Type B pancreatic cell (in vitro differentiated cells): ENCODE results near the gene PANX3. TPM values are rescaled to one million over a fixed set of nuclear protein-coding genes. Genes with fewer than 3 reads are reported as not detected.
A peak's percentile ranks its signal among the peaks of the same experiment; 100 is the strongest.

Experiments used
- DNase-seq: peaks from one replicate; pipeline ENCODE4 v3.0.0; 2021; ENCODE audit warnings: mixed read lengths; ENCODE audit not compliant: unreplicated experiment; ENCODE audit errors: extremely low spot score
- H3K27ac Mint-ChIP-seq: 2 replicates; pipeline ENCODE4 v1.8.0; 2021; ENCODE audit warnings: mild to moderate bottlenecking, mixed read lengths
- H3K27me3 Mint-ChIP-seq: 2 replicates; pipeline ENCODE4 v1.8.0; 2021; ENCODE audit warnings: mixed read lengths
- H3K36me3 Mint-ChIP-seq: 2 replicates; pipeline ENCODE4 v1.8.0; 2021; ENCODE audit warnings: mixed read lengths
- H3K4me1 Mint-ChIP-seq: one replicate; pipeline ENCODE4 v1.8.0; 2021; ENCODE audit warnings: mixed read lengths; ENCODE audit not compliant: unreplicated experiment
- H3K4me3 Mint-ChIP-seq: 2 replicates; pipeline ENCODE4 v1.8.0; 2021; ENCODE audit warnings: mild to moderate bottlenecking, mixed read lengths
- H3K9me3 Mint-ChIP-seq: 2 replicates; pipeline ENCODE4 v1.8.0; 2021; ENCODE audit warnings: mixed read lengths
- total RNA-seq: library from RNA; stranded (reverse); gene quantifications from 2 replicates; pipeline ENCODE4 v1.2.1, GENCODE V29; 2021; ENCODE audit warnings: low replicate concordance
- TF ChIP-seq, protein P1 (sequence below): fragments of 200-600 bp; sonication (generic); conservative IDR thresholded peaks from 2 replicates; pipeline ENCODE4 v1.5.0; 2021; ENCODE audit warnings: antibody characterized with exemption, mild to moderate bottlenecking

Gene PANX3
- total RNA-seq, 1 donor from 2014 or later, result not detected

DNA sequence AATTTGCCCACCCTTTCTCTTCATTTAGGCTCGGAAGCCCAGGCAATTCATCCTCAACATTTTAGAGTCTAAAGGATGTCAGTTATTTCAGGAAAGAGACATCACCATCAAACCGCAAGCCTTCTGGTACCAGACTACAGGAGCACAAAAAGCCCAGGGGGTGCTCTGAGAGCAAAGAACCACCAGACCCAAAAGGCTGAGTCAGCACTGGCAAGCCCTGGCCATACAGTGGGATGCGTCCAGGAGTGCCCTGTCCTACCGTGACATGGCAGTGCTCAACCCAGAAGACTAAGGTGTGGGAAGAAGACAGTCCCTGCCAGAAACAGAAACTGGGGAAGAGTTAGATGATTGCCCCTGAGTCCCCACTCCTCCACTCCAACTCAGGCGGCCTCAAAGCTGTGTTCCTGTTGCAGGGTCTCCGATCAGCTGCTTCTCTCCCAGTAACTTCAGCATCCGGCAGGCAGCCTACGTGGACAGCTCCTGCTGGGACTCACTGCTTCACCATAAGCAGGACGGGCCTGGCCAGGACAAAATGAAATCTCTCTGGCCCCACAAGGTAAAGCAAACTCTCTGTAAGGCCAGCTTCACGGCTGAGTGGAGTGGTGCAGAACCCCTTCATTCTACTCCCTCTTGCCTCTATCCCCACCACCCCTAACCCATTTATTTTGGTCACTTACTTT is 1.5 kb downstream of the PANX3 start:
- Mint-ChIP-seq H3K4me3 (no peak overlapping the region), H3K9me3 (no peaks in the 10 kb centered on the region), H3K4me1 (no peaks in the 10 kb centered on the region), H3K27ac (no peak overlapping the region), H3K36me3 (no peaks in the 10 kb centered on the region), H3K27me3 (peaks cover 17% of the 10 kb centered on the region)
- no peak for DNase-seq
- TF ChIP-seq, protein P1, sequence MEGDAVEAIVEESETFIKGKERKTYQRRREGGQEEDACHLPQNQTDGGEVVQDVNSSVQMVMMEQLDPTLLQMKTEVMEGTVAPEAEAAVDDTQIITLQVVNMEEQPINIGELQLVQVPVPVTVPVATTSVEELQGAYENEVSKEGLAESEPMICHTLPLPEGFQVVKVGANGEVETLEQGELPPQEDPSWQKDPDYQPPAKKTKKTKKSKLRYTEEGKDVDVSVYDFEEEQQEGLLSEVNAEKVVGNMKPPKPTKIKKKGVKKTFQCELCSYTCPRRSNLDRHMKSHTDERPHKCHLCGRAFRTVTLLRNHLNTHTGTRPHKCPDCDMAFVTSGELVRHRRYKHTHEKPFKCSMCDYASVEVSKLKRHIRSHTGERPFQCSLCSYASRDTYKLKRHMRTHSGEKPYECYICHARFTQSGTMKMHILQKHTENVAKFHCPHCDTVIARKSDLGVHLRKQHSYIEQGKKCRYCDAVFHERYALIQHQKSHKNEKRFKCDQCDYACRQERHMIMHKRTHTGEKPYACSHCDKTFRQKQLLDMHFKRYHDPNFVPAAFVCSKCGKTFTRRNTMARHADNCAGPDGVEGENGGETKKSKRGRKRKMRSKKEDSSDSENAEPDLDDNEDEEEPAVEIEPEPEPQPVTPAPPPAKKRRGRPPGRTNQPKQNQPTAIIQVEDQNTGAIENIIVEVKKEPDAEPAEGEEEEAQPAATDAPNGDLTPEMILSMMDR, result no peak

DNA sequence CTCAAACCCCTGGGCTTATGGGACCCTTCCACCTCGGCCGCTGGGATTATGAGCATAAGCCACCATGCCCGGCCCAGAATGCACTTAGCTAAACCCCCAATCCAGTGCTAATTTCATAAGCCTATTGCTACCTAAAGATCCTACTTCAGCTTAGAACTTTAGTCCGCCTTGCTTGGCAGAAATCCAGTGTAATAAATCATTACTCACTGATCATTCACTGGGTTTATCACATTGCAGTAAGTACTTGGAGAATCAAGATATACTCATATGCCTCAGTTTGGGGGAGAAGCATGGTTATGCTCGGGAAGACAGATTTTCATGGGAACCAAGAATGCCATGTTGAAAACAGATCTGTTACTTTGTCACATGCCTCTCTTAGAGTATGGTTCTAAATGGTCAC is 7.6 kb downstream of the PANX3 start:
- TF ChIP-seq, protein P1, result no peak
- no peak overlapping the region for H3K27ac Mint-ChIP-seq
- peaks cover 23% of the 10 kb centered on the region for H3K27me3 Mint-ChIP-seq
- H3K36me3 Mint-ChIP-seq, result no peaks in the 10 kb centered on the region
- no peak for DNase-seq
- no peak overlapping the region for H3K4me3 Mint-ChIP-seq
- no peaks in the 10 kb centered on the region for H3K9me3 Mint-ChIP-seq
- H3K4me1 Mint-ChIP-seq, result peaks cover 3% of the 10 kb centered on the region

- DNase-seq, result peak; percentile 87
- Mint-ChIP-seq H3K4me3 (peak within 1 kb of the TSS; percentile 97), H3K9me3 (no peaks in the 10 kb centered on the region), H3K4me1 (peaks cover 7% of the 10 kb centered on the region), H3K36me3 (peaks cover 12% of the 10 kb centered on the region), H3K27me3 (peaks cover 12% of the 10 kb centered on the region), H3K27ac (peak within 1 kb of the TSS; percentile 97)
- TF ChIP-seq, protein P1, result no peak
Measured at GRCh38 chr11:124622531-124623451, 11.6 kb downstream of the PANX3 start, which contains the start of gene TBRG1. Gene TBRG1, plus strand, starts transcription at chr11:124622864. Its CDS starts 220 bp downstream, at chr11:124623084.

DNA sequence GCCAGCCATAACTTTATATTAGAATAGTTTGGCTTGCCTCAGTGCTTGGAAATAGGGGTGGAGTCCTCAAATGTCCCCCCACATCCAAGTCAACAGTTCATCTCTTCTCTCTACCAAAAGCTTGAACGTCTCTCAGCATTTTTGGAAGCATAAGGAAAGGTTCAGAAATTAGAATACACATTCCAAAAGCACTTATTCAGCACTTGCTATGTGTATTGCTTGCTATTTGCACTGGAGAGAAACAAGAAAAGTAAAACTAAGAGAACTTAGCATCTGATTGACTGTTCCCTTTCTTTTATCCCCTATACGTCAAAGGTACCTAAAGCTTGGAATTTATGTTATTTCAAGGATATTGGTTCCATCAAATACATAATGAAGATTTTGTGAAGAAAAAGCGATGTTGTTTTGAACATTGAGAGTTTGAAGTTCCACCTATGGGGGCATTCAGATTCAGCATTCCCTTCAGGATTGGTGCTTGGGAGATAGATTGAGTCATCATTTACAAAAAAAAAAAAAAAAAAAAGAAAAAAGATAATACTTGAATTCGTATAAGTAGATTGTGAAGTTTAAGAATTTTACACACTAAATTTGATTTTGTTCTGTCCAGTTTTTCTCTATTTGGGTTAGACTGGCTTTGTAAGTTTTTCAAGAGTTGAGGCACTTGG is 12.8 kb downstream of the PANX3 start:
- Mint-ChIP-seq H3K36me3 (peaks cover 18% of the 10 kb centered on the region), H3K27me3 (peaks cover 7% of the 10 kb centered on the region), H3K4me1 (peaks cover 7% of the 10 kb centered on the region), H3K27ac (peak overlapping the region; percentile 97), H3K9me3 (no peaks in the 10 kb centered on the region), H3K4me3 (peak overlapping the region; percentile 97)
- TF ChIP-seq, protein P1, result no peak
- no peak for DNase-seq

DNA sequence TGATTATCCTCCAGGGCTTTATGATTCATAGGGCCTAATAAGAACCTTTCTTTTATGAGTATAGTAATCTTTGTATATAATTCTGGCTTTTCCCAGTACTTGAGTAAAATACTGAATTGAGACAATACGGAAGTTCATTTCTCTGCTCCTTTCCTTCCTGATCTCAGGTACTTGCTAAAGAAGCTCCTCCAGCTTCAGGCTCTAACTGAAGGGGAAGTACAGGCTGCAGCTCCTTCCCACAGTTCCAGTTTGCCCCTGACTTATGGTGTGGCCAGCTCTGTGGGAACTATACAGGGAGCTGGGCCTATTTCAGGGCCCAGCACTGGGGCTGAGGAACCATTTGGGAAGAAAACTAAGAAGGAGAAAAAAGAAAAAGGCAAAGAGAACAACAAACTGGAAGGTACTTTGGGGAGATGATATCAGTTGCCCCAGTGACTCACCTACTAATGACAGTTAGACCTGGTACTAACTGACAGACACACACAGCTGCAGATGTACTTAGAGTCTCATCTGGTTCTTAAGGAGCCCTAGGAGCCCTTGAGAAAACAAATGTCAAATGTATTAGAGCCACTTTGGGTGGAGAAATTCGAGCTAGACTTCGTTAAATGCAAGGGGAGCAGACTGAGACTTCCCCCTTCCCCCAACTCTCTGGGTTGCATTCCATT is 14.4 kb downstream of the PANX3 start:
- H3K27ac Mint-ChIP-seq, result no peak overlapping the region
- H3K36me3 Mint-ChIP-seq, result peaks cover 18% of the 10 kb centered on the region
- TF ChIP-seq, protein P1, result no peak

More for the DNA sequence above, 14.4 kb downstream of the PANX3 start:
- DNase-seq, result no peak
- H3K4me3 Mint-ChIP-seq, result no peak overlapping the region
- no peaks in the 10 kb centered on the region for H3K9me3 Mint-ChIP-seq
- peaks cover 7% of the 10 kb centered on the region for H3K4me1 Mint-ChIP-seq
- H3K27me3 Mint-ChIP-seq, result no peaks in the 10 kb centered on the region
